Choroid plexus epithelial cell (primary cell): Measurements from ENCODE around the gene HRC.
"Not testable (repeated sequence)": the region's sequence is repeated elsewhere in the genome, so short reads cannot be mapped to it uniquely, and the experiment has no call there.

Source experiments
- DNase-seq: peaks from one replicate; pipeline ENCODE4 v3.0.0-alpha.2; 2010; ENCODE audit warnings: low read depth
- H3K4me3 ChIP-seq: 2 replicates; pipeline ENCODE4 v1.5.1; 2011; ENCODE audit warnings: low read depth, mild to moderate bottlenecking, control low read depth, low read length, moderate library complexity
- TF ChIP-seq, protein P1 (sequence below): conservative IDR thresholded peaks from 2 replicates; pipeline ENCODE4 v1.5.1; 2011; ENCODE audit warnings: low read depth, mild to moderate bottlenecking, control low read depth, inconsistent platforms, low read length, moderate library complexity

HRC gene

DNA sequence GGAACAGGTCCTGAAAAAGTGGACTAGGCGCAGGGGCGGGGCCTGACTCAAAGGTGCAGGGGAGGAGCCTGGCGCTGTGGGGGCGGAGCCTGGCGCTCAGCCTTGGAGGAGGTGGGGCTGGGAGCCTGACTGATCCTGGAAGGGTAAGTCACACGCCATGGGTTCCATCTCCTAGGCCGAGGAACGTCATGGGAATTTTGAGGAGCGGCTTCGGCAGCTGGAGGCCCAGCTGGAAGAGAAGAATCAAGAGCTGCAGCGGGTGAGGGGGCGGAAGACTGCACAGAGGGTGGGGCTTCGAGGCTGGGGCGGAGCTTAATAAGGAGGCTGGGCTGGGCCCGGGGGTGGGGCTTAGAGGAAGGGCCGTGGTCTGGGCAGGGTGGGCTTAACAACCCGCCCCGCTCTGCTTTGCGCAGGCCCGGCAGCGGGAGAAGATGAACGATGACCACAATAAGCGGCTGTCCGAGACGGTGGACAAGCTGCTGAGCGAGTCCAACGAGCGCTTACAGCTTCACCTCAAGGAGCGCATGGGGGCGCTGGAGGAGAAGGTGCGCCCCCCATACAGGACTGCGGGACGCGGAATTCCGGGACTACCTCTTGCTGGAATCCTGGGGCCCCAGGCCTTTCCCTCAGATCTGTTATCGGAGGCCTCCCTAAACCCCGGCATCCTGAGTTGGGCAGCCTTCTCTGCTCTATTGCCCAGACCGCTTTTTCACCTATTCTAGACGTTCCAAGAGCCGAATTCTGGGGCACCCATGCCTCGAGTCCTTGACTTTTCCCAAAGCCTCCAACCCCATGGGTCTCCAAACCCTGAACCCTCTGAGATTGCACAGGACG is 21.4 kb downstream of the HRC start:
- peak; percentile 57 for DNase-seq
- peak overlapping the region; percentile 33 for H3K4me3 ChIP-seq
- TF ChIP-seq, protein P1, sequence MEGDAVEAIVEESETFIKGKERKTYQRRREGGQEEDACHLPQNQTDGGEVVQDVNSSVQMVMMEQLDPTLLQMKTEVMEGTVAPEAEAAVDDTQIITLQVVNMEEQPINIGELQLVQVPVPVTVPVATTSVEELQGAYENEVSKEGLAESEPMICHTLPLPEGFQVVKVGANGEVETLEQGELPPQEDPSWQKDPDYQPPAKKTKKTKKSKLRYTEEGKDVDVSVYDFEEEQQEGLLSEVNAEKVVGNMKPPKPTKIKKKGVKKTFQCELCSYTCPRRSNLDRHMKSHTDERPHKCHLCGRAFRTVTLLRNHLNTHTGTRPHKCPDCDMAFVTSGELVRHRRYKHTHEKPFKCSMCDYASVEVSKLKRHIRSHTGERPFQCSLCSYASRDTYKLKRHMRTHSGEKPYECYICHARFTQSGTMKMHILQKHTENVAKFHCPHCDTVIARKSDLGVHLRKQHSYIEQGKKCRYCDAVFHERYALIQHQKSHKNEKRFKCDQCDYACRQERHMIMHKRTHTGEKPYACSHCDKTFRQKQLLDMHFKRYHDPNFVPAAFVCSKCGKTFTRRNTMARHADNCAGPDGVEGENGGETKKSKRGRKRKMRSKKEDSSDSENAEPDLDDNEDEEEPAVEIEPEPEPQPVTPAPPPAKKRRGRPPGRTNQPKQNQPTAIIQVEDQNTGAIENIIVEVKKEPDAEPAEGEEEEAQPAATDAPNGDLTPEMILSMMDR: peak; percentile 33

GRCh38 chr19:49132974-49133609 is 22.1 kb downstream of the HRC start:
- peak overlapping the region; percentile 33 for H3K4me3 ChIP-seq
- no peak for DNase-seq
- TF ChIP-seq, protein P1: no peak

DNA sequence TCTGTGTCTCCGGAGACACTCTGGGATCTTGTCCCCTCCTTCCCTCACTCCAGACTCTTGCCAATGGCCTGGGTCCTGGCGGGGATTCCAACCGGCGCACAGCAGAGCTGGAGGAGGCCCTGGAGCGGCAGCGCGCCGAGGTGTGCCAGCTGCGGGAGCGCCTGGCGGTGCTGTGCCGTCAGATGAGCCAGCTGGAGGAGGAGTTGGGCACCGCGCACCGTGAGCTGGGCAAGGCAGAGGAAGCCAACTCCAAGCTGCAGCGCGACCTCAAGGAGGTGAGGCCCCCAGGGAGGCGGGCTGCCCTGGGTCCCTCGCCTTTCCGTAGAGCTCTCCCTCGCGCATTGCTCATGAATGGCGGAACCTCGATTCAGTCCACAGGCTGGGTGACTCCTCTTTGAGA is 24.9 kb downstream of the HRC start:
- no peak for DNase-seq
- TF ChIP-seq, protein P1: no peak
- no peak overlapping the region for H3K4me3 ChIP-seq

GRCh38 chr19:49129238-49129583 is 26.0 kb downstream of the HRC start:
- H3K4me3 ChIP-seq: no peak overlapping the region
- TF ChIP-seq, protein P1: no peak
- no peak for DNase-seq

DNA sequence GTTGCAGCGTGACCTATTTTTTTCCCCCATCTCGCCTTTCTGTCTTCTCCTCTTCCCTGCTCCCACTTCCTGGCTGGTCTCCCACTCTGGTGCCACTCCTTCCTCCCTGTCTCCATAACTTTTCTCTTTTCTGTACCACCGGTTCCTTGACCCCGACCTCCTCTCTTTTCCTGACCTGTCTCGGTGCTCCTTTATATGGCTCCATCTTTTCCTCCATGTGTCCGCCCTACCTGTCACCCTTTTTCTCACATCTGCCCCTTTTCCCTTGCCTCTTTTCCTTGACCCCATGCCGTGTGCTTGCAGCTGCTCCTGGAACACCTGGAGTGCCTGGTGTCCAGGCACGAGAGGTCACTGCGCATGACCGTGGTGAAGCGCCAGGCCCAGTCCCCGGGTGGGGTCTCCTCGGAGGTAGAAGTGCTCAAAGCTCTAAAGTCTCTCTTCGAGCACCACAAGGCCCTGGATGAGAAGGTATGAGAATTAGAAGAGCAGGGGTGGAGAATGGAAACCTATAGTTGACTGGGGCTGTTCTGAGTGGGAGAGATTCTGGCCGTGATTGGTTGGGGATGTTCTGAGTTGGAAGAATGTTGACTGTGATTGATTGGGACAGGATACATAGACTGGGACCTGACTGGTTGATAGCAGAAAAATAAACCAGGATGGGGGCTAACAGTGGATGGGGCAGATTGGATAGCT is 26.5 kb downstream of the HRC start:
- TF ChIP-seq, protein P1: no peak
- no peak for DNase-seq
- no peak overlapping the region for H3K4me3 ChIP-seq

- DNase-seq: peak; percentile 98
- TF ChIP-seq, protein P1: no peak
- peak overlapping the region; percentile 53 for H3K4me3 ChIP-seq
Observed at GRCh38 chr19:49127674-49128544, 27.3 kb downstream of the HRC start.

DNA sequence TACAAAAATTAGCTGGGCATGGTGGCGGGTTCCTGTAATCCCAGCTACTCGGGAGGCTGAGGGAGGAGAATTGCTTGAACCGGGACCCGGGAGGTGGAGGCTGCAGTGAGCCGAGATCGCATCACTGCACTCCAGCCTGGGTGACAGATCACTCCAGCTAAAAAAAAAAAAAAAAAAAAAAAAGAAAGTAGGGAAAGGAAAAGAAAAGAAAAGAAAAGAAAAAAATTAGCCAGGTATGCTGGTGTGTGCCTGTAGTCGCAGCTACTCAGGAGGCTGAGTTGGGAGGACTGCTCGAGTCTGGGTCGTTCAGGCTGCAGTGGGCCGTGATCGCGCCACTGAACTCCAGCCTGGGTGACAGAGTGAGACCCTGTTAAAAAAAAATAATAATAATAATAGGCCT is 28.0 kb downstream of the HRC start:
- not testable (repeated sequence) for H3K4me3 ChIP-seq, DNase-seq
